Fibroblast of the aortic adventitia (primary cell): ENCODE results near the gene HAP1. TPM values are rescaled to one million over a fixed set of nuclear protein-coding genes. Genes with fewer than 3 reads are reported as not detected.

Experiments
- DNase-seq: peaks from one replicate; pipeline ENCODE4 v3.0.0-alpha.2; 2010; ENCODE audit warnings: low read depth
- H3K4me3 ChIP-seq: 2 replicates; pipeline ENCODE4 v1.5.1; 2011; ENCODE audit warnings: low read depth, mild to moderate bottlenecking, control low read depth, low read length, moderate library complexity
- total RNA-seq: library from RNA; depleted of rRNA; stranded (reverse); fragments of >200 nt; gene quantifications from 2 replicates; pipeline ENCODE4 v1.2.3, GENCODE V29; 2012; ENCODE audit warnings: low replicate concordance
- TF ChIP-seq, protein P1 (sequence below): IDR thresholded peaks from 2 replicates; pipeline ENCODE4 v1.5.1; 2011; ENCODE audit warnings: mild to moderate bottlenecking, low read length, control low read depth, inconsistent platforms; ENCODE audit not compliant: insufficient read depth

Gene HAP1
- total RNA-seq, 1 donor, result under 0.01 TPM

DNA sequence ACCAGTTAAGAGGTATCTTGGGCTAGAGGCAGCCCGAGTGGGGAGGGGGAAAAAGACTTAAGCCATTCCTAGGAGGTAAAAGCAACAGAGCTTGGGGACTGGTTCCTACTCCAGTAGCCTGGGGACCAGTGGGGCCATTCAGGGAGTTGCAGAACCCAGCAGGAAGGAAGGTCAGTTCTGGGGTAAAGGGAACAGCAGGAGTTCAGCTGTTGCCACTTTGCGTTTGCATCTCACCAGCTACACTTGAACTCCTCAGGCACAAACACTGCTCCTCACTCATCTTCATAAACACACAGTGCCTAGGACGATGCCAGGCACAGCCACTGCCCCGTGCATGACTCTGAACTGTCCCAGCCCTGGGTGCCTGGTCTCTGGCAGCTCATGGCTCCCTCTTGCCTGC, 4.0 kb downstream of the HAP1 start:
- TF ChIP-seq, protein P1, sequence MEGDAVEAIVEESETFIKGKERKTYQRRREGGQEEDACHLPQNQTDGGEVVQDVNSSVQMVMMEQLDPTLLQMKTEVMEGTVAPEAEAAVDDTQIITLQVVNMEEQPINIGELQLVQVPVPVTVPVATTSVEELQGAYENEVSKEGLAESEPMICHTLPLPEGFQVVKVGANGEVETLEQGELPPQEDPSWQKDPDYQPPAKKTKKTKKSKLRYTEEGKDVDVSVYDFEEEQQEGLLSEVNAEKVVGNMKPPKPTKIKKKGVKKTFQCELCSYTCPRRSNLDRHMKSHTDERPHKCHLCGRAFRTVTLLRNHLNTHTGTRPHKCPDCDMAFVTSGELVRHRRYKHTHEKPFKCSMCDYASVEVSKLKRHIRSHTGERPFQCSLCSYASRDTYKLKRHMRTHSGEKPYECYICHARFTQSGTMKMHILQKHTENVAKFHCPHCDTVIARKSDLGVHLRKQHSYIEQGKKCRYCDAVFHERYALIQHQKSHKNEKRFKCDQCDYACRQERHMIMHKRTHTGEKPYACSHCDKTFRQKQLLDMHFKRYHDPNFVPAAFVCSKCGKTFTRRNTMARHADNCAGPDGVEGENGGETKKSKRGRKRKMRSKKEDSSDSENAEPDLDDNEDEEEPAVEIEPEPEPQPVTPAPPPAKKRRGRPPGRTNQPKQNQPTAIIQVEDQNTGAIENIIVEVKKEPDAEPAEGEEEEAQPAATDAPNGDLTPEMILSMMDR, result no peak

DNA sequence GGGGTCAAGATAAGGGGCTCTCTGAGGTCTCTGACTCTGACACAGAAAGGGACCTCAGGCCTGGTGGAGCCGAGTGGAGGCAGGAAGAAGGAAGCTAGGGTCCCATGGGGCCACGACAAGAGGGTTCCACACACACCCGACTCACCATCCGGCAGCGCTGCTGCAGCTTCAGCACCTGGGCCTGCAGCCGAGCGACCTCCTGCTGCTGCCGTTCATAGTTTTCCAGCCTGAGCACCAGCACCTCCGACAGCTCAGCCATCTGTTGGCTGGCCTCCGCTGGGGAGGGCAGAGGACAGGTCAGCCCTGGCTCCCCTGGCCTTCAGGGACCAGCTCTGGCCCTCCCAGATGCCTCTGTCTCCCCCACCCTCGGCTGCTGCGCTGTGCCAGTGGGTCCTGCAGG, 6.4 kb downstream of the HAP1 start:
- no peak overlapping the region for H3K4me3 ChIP-seq

More for the DNA sequence above, 4.0 kb downstream of the HAP1 start:
- no peak overlapping the region for H3K4me3 ChIP-seq
- DNase-seq, result no peak

DNA sequence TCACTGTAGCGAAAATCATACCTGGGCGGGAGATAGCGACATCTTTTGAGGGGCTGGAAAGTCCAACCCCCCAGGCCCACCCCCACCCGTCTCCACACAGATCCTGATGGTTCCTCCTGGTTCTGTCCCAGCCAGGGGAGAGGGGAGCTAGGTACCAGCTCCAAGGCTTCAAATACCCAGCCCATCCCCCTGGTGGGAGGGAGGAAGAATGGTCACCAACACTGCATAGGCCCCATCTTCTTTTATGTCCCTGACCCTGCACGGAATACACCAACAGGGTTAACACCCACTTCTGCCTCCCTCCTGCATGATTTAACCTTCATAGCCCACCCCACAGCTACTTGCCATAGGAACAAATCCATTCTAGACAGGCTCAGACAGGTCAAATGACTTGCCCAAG, 9.3 kb downstream of the HAP1 start:
- no peak for DNase-seq
- TF ChIP-seq, protein P1, result no peak
- H3K4me3 ChIP-seq, result no peak overlapping the region

More for the DNA sequence above, 6.4 kb downstream of the HAP1 start:
- TF ChIP-seq, protein P1, result no peak
- DNase-seq, result no peak

DNA sequence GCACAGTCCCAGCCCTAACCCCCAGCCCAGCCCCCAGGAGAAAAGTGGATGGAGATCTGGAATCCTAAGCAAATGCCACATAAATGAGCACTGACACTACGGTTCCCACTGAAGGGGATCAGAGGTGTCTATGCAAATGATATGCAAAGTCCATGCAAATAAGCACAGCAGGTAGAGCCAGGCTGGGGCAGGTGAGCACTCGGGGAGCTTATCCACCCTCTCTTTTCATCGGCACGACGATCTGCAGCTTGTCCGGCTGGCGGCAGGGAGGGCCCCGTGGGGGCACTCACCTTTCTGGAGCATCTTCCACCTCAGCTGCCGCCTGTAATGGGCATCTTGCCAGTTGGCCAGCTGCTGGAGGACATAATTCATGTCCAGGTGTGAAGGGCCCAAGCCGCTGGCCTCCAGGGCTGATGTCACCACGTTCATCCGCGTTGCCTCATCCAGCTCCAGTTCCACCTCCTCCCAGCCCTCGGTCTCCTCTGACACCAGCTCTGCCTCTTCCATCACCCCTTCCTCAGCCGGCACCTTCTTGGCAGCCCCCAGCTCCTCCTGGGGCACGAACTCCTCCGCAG, 9.9 kb downstream of the HAP1 start:
- TF ChIP-seq, protein P1, result no peak
- DNase-seq, result no peak

DNA sequence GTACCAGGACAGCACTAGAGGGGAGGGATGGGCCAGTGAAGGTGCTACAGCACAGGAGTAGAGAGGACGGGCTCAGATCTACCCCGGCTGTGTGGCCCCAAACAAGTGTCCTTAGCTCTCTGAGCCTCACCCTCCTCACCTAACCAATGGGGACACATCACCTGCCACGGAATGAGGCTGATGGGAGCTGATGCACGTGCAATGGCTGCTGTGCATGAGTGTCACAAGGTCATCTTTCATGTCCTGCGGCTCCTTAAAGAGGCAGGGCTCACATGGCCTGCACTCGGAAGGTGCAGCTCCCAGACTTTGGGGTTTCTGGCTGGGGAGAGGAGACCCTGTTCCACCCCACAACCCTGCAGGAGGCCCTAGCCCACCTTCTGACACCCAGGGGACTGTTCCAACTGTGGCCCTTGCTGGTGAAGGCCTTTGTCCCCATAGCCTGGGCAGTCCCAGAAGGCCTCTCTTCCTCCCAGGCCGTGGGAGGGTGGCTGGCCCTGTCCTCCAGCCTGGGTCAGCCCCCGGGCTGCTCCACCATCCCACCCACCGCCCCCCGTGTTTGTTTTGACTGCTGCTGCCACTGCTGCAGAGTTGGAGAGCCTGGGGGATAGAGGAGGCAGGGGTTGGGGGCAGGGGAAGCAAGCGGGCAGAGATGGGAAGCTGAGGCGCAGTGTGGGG, 10.5 kb downstream of the HAP1 start:
- DNase-seq, result no peak
- H3K4me3 ChIP-seq, result no peak overlapping the region
- TF ChIP-seq, protein P1, result no peak

More for the DNA sequence above, 9.9 kb downstream of the HAP1 start:
- H3K4me3 ChIP-seq, result no peak overlapping the region

DNA sequence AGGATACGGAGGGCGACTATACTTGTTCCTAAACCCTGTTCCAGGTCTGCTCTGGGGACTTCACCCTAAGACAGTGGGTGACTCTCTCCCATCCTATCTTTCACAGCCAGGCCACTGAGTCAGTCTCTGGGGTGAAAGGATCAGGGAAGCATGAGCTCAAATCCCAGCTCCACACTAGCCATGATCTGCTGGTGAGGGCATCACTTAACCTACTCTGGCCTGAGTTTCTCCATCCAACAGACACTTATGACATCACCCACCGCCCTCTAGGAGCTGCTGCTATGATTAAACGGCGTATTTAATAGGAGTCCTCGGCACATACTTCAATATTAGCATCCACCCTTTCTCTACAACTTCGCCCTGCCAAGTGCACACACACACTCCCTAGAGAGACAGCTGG, 12.2 kb downstream of the HAP1 start:
- TF ChIP-seq, protein P1, result no peak
- no peak for DNase-seq

More for the DNA sequence above, 12.2 kb downstream of the HAP1 start:
- no peak overlapping the region for H3K4me3 ChIP-seq
